Ramos (cell line): Measurements from ENCODE around the gene CASP14.
"Not testable (repeated sequence)": the region's sequence is repeated elsewhere in the genome, so short reads cannot be mapped to it uniquely, and the experiment has no call there.

Experiments
- in situ Hi-C: fragments of 300-500 bp; cut with MboI; formaldehyde crosslinking; loops from one replicate; pipeline ENCODE4 v1.14.3; 2022; ENCODE audit warnings: low sequenced_read_pairs; ENCODE audit not compliant: unreplicated experiment

Gene CASP14, protein sequence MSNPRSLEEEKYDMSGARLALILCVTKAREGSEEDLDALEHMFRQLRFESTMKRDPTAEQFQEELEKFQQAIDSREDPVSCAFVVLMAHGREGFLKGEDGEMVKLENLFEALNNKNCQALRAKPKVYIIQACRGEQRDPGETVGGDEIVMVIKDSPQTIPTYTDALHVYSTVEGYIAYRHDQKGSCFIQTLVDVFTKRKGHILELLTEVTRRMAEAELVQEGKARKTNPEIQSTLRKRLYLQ

DNA sequence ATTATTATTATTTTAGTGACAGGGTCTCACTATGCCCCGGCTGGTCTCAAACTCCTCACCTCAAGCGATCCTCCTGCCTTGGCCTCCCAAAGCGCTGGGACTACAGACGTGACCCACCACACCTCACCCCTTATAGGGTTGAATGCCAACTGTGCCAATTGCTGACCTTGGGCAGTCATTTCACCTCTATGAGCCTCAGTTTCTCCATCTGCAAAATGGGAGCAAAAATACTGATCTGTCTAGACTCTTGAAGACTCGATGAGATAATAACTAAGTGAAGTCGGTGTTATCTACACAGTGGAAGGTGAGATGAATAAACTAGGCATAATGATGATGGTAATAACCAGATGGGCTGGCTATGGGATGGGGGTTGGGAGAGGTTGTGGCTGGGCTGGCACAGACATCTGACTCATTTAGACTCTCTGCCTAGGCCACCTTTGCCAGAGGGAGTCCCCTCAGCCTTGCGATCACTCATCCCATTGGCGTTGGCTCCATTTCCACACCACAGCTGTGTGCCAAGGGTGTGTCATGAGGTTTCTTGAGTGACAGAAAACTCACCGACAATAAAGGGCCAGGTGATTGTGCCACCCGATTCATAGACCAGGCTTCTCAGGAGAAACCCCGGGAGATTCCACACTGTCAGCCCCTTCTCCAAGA is at the start of gene CASP14:
Gene CASP14, plus strand, starts transcription at position 596 of the 657 bp plus-strand sequence. CDS start 2,772 bp downstream, outside the sequence.
- in situ Hi-C loops = no loop called here

- in situ Hi-C loops = no loop called here
These were observed 41.0 kb upstream of the CASP14 start for GRCh38 chr19:15008308-15008707.

DNA sequence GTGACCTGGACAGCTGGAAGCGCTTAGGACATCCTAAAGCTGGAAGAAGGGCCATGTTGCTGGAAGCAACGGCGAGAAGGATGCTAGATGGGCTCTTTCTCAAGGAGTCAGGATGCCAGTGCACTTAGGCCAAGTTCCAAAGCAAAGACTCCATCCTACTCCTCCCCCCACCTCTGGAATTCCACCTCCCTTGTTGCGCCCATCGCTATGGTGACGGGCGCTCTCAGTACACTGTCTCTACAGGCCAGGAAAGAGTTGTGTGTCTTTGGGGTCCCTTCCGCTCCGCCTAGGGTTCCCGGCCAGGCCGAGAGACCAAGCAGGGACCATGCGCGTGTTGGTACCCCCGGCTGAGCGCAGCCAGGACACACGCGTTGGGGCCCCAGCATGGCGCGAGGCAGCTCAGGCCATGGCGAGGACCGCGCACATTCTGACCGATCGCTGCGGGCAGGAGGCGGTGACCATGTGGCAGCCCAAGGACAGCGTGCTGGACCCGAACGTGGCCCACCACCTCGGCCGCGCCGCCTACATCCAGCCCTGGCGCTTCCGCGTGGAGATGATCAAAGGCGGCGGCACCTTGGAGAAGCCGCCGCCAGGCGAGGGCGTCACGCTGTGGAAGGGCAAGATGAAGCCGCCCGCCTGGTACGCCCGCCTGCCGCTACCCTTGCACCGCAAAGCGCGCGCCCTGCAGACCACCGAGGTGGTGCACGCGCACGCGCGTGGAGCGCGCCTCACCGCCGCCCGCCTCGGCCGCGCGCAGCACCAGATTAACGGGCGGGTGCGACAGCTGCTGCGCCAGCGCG is 38.6 kb upstream of the CASP14 start:
- in situ Hi-C loops = no loop called here

- in situ Hi-C loops = no loop called here
These were observed 34.7 kb upstream of the CASP14 start for GRCh38 chr19:15014579-15014978.

GRCh38 chr19:15015946-15016542 is 33.2 kb upstream of the CASP14 start:
- in situ Hi-C loops = no loop called here

- in situ Hi-C loops = not testable (repeated sequence)
These were observed 30.4 kb upstream of the CASP14 start for GRCh38 chr19:15018836-15019235.

DNA sequence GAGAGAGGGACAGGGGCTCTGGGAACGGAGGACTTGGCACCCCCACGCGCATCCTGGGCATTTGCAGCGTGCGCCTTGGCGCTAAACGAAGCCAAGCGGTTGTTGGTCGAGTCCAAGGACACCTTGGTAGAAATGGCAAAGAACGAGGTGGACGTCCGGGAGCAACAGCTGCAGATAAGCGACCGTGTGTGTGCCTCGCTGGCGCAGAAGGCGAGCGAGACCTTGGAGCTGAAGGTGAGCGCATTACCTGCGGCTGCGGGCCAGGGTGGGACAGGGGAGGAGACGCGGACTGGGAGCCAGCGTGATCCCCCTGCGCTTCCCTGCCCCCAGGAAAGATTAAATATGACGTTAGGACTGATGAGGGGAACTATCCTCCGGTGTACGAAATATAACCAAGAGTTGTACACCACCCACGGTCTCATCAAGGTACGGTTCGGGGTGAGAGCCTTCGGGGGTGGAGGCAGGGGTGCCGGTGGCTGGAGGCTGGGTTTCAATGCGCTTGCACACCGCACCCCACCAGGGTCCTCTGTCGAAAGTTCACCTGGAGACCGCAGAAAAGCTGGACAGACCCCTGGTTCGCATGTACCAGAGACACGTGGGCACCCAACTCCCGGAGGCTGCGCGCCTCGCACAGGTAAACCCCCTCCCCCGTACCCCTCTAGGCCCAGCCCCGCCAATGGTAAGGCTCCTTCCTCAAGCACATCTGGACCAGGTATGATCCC is 27.8 kb upstream of the CASP14 start:
- in situ Hi-C loops = no loop called here

DNA sequence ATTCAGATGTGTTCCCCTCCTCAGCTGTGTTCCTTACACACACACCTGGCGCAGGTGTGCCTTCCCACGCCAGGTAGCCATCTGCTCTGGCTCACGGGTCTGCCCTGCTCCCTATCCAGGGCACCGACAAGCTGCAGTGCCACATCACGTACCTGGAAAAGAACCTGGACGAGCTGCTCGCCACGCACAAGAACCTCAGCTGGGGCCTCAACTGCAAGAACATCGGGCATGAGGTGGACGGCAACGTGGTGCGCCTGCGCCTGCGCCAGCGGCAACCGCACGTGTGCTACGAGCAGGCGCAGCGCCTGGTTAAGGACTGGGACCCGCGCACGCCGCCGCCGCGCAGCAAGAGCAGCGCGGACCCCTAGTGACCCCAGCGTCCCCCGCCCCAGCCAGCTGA is 26.5 kb upstream of the CASP14 start:
- in situ Hi-C loops = no loop called here

DNA sequence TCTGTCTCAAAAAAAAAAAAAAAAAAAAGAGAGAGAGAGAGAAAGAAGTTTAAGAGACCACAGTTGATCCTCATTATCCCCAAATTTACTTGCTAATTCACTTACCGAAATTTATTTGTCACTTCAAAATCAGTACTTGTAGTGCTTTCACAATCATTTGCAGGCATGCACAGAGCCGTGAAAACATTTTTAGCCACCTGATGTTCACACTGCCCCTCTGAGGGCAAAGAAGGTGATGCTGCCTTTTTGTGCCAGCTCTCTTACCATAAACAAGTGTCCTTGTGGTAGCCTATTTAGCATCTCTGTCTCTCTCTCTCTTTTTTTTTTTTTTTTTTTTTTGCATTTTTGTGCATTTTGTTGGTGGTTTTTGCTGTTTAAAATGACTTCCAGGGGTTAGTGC is 24.1 kb upstream of the CASP14 start:
- in situ Hi-C loops = no loop called here

DNA sequence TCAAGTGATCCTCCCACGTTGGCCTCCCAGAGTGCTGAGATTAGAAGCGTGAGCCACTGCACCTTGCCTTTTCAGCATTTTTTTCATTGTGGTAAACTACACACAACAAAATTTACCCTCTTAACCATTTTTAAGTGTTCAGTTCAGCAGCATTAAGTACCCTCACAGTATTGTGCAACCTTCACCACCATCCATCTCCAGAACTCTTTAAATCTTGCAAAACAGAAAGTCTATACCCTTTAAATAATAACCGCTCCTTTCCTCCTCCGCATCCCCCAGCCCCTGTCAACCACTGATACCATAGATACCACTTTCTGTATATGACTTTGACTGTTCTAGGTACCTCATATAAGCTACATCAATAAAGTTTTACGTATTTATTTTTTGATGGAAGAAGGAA is 20.8 kb upstream of the CASP14 start:
- in situ Hi-C loops = no loop called here

DNA sequence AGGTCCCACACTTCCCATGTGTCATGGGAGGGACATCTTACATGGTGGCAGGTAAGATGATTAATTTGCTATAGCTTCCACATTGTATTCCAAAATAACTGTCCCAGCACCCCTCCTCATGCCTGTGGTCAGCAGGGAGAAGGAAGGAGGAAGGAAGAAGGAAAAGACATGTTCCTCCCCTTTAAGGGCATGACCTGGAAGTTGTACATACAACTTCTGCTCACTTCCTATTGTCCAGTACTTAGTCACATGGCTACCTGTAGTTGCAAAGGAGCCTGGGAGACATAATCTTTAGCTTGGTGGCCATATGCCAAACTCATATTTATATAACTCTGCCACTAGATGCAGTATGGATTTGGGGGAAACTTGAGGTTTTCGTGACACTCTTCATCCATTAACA is 17.6 kb upstream of the CASP14 start:
- in situ Hi-C loops = no loop called here

DNA sequence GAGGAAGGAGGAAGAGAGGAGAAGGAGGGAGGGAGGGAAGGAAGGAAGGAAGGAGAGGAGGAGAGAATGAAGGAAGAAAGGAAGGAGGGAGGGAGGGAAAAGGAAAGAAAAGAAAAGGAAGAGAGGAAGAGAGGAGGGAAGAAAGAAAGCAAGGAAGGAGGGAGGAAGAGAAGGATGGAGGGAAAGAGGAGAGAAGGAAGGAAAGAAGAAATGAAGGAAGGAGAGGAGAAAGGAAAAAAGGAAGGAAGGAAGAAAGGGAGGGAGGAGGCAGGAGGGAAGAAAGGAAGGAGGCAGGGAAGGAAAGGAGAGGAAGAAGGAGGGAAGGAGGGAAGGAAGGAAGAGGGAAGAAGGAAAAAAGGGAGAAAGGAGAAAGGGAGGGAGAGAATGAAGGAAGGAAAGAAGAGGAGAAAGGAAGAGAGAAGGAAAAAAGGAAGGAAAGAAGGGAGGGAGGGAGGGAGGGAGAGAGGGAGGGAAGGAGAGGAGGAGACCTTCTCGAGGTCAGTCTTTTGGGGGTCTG is 13.4 kb upstream of the CASP14 start:
- in situ Hi-C loops = no loop called here

DNA sequence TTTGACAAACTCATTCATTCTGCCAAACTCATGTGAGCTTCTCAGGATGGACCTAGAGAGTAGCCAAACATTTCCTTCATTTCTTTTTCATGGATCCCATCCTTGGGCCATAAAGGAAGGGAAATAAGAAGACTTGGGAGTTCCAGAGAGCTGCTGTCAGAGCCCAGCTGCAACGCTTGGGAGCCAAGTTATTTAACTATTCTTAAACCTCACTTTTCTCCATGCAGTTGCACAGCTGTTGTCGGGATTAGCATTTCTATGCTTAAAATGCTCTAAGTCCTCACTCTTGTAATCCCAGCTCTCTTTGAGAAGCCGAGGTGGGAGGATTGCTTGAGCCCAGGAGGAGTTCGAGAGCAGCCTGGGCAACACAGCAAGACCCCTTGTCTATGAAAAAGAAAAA is 11.7 kb upstream of the CASP14 start:
- in situ Hi-C loops = no loop called here

GRCh38 chr19:15038294-15038693 is 11.0 kb upstream of the CASP14 start:
- in situ Hi-C loops = no loop called here

- in situ Hi-C loops = no loop called here
These were observed 7.3 kb upstream of the CASP14 start for GRCh38 chr19:15042003-15042402.

- in situ Hi-C loops = no loop called here
These were observed 6.5 kb upstream of the CASP14 start for GRCh38 chr19:15042826-15043225.

DNA sequence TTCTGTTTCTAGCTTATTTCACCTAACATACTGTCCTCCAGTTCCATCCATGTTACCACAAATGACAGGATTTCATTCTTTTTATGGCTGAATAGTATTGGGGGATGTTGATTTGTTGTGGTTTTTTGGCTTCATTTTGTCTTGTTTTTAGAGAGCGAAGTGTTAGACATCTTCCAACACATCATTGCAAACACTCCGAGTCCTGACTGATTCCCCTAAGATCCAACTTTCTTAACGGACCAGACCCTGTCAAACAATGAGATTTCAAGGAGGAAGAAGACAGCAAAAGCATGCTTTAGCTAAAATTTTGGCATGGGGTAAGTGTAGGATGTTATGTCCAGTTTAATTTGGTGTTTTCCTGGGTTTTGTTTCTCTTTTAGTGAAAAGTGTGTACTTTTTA is 3.8 kb upstream of the CASP14 start:
- in situ Hi-C loops = no loop called here

GRCh38 chr19:15047680-15048079 is 1.6 kb upstream of the CASP14 start:
- in situ Hi-C loops = no loop called here

DNA sequence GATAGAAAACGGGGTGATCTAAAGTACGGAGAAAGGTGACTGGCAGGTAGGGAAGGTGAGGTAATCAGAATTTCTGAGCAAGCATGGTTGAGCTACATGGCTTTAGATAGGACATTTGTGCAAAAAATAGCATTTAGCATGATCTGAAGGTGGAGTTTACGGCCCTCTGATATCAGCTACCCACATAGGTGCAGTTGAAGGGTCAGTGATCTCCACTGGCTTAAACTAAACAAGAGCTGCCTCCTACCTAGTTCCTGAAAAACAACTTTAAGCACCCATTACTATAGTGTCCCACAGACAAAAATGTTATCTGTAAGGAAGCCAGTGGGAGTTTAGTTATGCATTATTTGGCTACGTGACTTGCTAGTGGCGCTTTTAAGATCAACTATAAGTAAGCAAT is 1.2 kb upstream of the CASP14 start:
- in situ Hi-C loops = no loop called here

DNA sequence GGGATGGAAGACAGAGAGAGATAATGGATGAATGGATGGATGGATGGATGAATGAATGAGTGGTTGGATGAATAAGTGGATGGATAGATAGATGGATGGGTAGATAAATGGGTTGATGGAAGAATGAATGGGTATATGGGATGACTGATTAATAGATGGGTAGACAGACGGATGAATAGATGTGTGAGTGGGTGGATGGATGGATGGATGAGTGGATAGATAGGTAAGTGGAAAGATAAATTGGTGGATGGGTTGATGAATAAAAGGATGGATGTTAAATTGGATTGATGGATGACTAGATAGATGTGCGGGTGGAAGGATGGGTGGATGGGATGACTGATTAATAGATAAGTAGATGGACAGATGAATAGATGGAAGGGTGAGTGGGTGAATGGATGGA is 1.4 kb downstream of the CASP14 start:
- in situ Hi-C loops = no loop called here
